GM18517 (cell line): ENCODE results near the gene MIEN1.
"Not testable (repeated sequence)": the region's sequence is repeated elsewhere in the genome, so short reads cannot be mapped to it uniquely, and the experiment has no call there.

Experiments
- ATAC-seq: cut with Tn5 transposase; IDR thresholded peaks from one replicate; pipeline ENCODE4 v1.9.1; 2021; ENCODE audit warnings: mild to moderate bottlenecking, moderate library complexity; ENCODE audit not compliant: unreplicated experiment

The MIEN1 gene

GRCh38 chr17:39730095-39730921 lies at the start of gene MIEN1:
Gene MIEN1 (minus strand): TSS chr17:39730532. CDS start chr17:39730495, 37 bp downstream.
- ATAC-seq, result peak; percentile 83

GRCh38 chr17:39777534-39778365 lies 47.4 kb upstream of the MIEN1 start:
- ATAC-seq, result peak; percentile 60

GRCh38 chr17:39776252-39776651 lies 45.9 kb upstream of the MIEN1 start:
- no peak for ATAC-seq

GRCh38 chr17:39775031-39775430 lies 44.7 kb upstream of the MIEN1 start:
- no peak for ATAC-seq

GRCh38 chr17:39774047-39774446 lies 43.7 kb upstream of the MIEN1 start:
- ATAC-seq, result no peak

- ATAC-seq, result no peak
Observed at GRCh38 chr17:39772987-39773934, 42.9 kb upstream of the MIEN1 start.

GRCh38 chr17:39772415-39772814 lies 42.1 kb upstream of the MIEN1 start:
- no peak for ATAC-seq

- peak; percentile 47 for ATAC-seq
Observed at GRCh38 chr17:39769974-39770587, 39.7 kb upstream of the MIEN1 start.

- ATAC-seq, result no peak
Observed at GRCh38 chr17:39767147-39767546, 36.8 kb upstream of the MIEN1 start.

GRCh38 chr17:39765766-39766165 lies 35.4 kb upstream of the MIEN1 start:
- ATAC-seq, result no peak

GRCh38 chr17:39765175-39765574 lies 34.8 kb upstream of the MIEN1 start:
- no peak for ATAC-seq

GRCh38 chr17:39764171-39764570 lies 33.8 kb upstream of the MIEN1 start:
- not testable (repeated sequence) for ATAC-seq

- no peak for ATAC-seq
Observed at GRCh38 chr17:39763051-39763820, 32.9 kb upstream of the MIEN1 start.

GRCh38 chr17:39761861-39762496 lies 31.6 kb upstream of the MIEN1 start:
- no peak for ATAC-seq

- no peak for ATAC-seq
Observed at GRCh38 chr17:39759204-39759603, 28.9 kb upstream of the MIEN1 start.

GRCh38 chr17:39757931-39758873 lies 27.9 kb upstream of the MIEN1 start:
- ATAC-seq, result no peak

- no peak for ATAC-seq
Observed at GRCh38 chr17:39757176-39757662, 26.9 kb upstream of the MIEN1 start.
